ENCODE measurements around the gene METTL15.
"Not testable (repeated sequence)": the region's sequence is repeated elsewhere in the genome, so short reads cannot be mapped to it uniquely, and the experiment has no call there.

The METTL15 gene

DNA sequence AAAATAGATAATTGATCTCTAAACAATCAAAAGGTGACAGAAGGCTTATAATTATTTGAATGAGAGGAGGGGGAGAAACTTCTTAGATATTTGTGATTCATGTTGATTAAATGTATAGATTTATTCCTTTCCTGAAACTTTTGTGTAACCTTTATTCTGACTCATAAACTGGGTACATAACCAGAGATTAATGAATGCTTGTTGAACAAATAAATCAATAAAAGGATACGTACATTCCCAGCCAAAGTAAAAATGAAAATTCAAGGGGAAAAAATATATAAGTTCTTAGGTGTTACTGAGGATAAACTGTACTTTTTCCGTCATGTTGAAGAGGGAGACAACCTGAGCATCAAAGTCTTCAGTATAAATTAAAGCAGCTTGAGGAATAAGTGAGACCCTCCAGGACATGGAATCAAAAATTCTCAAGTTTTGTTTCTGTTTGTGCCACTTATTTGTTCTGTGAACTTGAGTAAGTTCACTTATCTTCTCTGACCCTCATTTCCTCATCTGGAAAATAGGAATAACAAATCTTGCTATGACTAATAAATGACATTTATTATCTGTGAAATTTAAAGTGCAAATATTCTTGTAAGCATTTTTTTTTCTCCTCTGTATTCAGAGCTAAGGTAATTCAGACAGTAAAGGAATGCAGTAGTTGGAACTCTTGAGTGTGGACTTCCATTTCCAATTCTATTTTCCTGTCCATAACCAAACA is 195.4 kb downstream of the METTL15 start:
- Histone ChIP-seq H3K4me1 (ENCODE audit: control insufficient read depth, low read depth, low read length) (no peaks in the 10 kb centered on the region), H3K36me3 (ENCODE audit: control insufficient read depth, low read depth, low read length) (peaks cover 5% of the 10 kb centered on the region), H3K27ac (ENCODE audit: low read length) (no peak overlapping the region), H3K9me3 (ENCODE audit: control insufficient read depth, low read depth, low read length) (no peaks in the 10 kb centered on the region), H3K9ac (ENCODE audit: low read length) (no peak overlapping the region), H3K27me3 (ENCODE audit: control insufficient read depth, insufficient read depth, low read length) (no peaks in the 10 kb centered on the region), H3K4me3 (ENCODE audit: low read length) (no peak overlapping the region)

DNA sequence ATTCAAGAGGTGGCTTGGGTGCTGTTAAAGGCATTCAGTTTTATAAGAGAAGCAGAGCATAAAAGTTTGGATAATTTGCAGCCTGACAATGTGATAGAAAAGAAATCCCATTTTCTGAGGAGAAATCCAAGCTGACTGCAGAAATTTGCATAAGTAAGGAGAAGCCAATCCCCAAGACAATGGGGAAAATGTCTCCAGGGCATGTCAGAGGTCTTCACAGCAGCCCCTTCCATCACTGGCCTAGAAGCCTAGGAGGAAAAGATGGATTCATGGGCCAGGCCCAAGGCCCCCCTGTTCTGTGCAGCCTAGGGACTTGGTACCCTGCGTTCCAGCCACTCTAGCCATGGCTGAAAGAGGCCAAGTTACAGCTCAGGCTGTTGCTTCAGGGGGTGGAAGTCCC is 207.3 kb downstream of the METTL15 start:
- Histone ChIP-seq H3K4me1 (ENCODE audit: control insufficient read depth, low read depth, low read length) (peaks cover 3% of the 10 kb centered on the region), H3K9ac (ENCODE audit: low read length) (no peak overlapping the region), H3K9me3 (ENCODE audit: control insufficient read depth, low read depth, low read length) (no peaks in the 10 kb centered on the region), H3K27ac (ENCODE audit: low read length) (no peak overlapping the region), H3K4me3 (ENCODE audit: low read length) (no peak overlapping the region), H3K36me3 (ENCODE audit: control insufficient read depth, low read depth, low read length) (no peaks in the 10 kb centered on the region), H3K27me3 (ENCODE audit: control insufficient read depth, insufficient read depth, low read length) (no peaks in the 10 kb centered on the region)

- Histone ChIP-seq H3K36me3 (ENCODE audit: control insufficient read depth, low read depth, low read length) (no peaks in the 10 kb centered on the region), H3K27ac (ENCODE audit: low read length) (no peak overlapping the region), H3K4me3 (ENCODE audit: low read length) (no peak overlapping the region), H3K27me3 (ENCODE audit: control insufficient read depth, insufficient read depth, low read length) (no peaks in the 10 kb centered on the region), H3K9ac (ENCODE audit: low read length) (no peak overlapping the region), H3K4me1 (ENCODE audit: control insufficient read depth, low read depth, low read length) (peaks cover 3% of the 10 kb centered on the region), H3K9me3 (ENCODE audit: control insufficient read depth, low read depth, low read length) (no peaks in the 10 kb centered on the region)
Observed at GRCh38 chr11:28318871-28319270, 210.7 kb downstream of the METTL15 start.

GRCh38 chr11:28323621-28324020 is 215.4 kb downstream of the METTL15 start:
- no peak overlapping the region for H3K27ac ChIP-seq (ENCODE audit: low read length)
- H3K9ac ChIP-seq (ENCODE audit: low read length): no peak overlapping the region

GRCh38 chr11:28332393-28332792 is 224.2 kb downstream of the METTL15 start:
- not testable (repeated sequence) for H3K4me1 ChIP-seq (ENCODE audit: control insufficient read depth, low read depth, low read length); H3K36me3 ChIP-seq (ENCODE audit: control insufficient read depth, low read depth, low read length); H3K27ac ChIP-seq (ENCODE audit: low read length); H3K9ac ChIP-seq (ENCODE audit: low read length); H3K4me3 ChIP-seq (ENCODE audit: low read length); H3K27me3 ChIP-seq (ENCODE audit: control insufficient read depth, insufficient read depth, low read length); H3K9me3 ChIP-seq (ENCODE audit: control insufficient read depth, low read depth, low read length)

More at GRCh38 chr11:28323621-28324020, 215.4 kb downstream of the METTL15 start:
- Histone ChIP-seq H3K27me3 (ENCODE audit: control insufficient read depth, insufficient read depth, low read length) (no peaks in the 10 kb centered on the region), H3K4me1 (ENCODE audit: control insufficient read depth, low read depth, low read length) (no peaks in the 10 kb centered on the region), H3K9me3 (ENCODE audit: control insufficient read depth, low read depth, low read length) (no peaks in the 10 kb centered on the region), H3K36me3 (ENCODE audit: control insufficient read depth, low read depth, low read length) (no peaks in the 10 kb centered on the region), H3K4me3 (ENCODE audit: low read length) (no peak overlapping the region)

DNA sequence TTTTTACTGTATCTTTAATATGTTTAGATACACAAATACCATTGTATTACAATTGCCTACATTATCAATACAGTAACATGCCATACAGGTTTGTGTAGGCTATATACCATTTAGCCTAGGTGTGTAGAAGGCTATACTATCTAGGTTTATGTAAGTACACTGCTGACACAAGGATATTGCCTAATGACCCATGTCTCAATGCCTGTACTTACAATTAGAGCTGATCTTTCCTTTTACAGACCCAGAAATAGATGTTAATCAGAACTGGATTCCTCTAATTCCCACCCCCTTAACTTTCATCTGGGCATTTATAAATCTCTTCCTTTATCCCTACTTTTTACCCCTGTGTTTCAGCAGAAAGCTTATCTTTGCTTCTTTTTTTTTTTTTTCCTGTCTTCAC is 229.5 kb downstream of the METTL15 start:
- no peak overlapping the region for H3K9ac ChIP-seq (ENCODE audit: low read length)
- no peaks in the 10 kb centered on the region for H3K27me3 ChIP-seq (ENCODE audit: control insufficient read depth, insufficient read depth, low read length)
- no peak overlapping the region for H3K27ac ChIP-seq (ENCODE audit: low read length)
- H3K4me3 ChIP-seq (ENCODE audit: low read length): no peak overlapping the region
- no peaks in the 10 kb centered on the region for H3K4me1 ChIP-seq (ENCODE audit: control insufficient read depth, low read depth, low read length)
- H3K9me3 ChIP-seq (ENCODE audit: control insufficient read depth, low read depth, low read length): peaks cover 8% of the 10 kb centered on the region
- H3K36me3 ChIP-seq (ENCODE audit: control insufficient read depth, low read depth, low read length): no peaks in the 10 kb centered on the region

DNA sequence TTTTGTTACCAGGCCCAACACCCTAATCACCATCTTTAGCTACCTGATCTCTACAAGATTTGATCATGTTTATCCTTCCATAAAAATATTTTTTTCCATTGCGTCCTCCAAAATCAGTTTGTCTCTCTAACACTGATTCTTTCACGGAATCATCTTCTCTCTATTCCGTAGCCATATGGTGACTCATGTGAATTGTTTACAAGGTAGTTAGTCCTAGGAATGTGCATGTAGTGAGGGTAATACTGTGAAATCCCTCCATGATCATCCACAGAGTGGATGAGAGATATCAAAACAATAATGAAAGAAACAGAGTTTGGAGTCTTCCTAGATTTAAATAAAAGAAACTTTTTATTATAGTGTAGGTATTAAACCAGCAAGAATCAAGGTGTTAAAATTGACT is 230.2 kb downstream of the METTL15 start:
- Histone ChIP-seq H3K27me3 (ENCODE audit: control insufficient read depth, insufficient read depth, low read length) (no peaks in the 10 kb centered on the region), H3K9me3 (ENCODE audit: control insufficient read depth, low read depth, low read length) (peaks cover 8% of the 10 kb centered on the region)

GRCh38 chr11:28339488-28339887 is 231.3 kb downstream of the METTL15 start:
- peaks cover 8% of the 10 kb centered on the region for H3K9me3 ChIP-seq (ENCODE audit: control insufficient read depth, low read depth, low read length)
- H3K4me3 ChIP-seq (ENCODE audit: low read length): no peak overlapping the region
- H3K36me3 ChIP-seq (ENCODE audit: control insufficient read depth, low read depth, low read length): no peaks in the 10 kb centered on the region
- no peaks in the 10 kb centered on the region for H3K27me3 ChIP-seq (ENCODE audit: control insufficient read depth, insufficient read depth, low read length)
- H3K27ac ChIP-seq (ENCODE audit: low read length): no peak overlapping the region
- H3K4me1 ChIP-seq (ENCODE audit: control insufficient read depth, low read depth, low read length): peaks cover 4% of the 10 kb centered on the region
- H3K9ac ChIP-seq (ENCODE audit: low read length): no peak overlapping the region

More for the DNA sequence above, 230.2 kb downstream of the METTL15 start:
- no peak overlapping the region for H3K27ac ChIP-seq (ENCODE audit: low read length)
- H3K36me3 ChIP-seq (ENCODE audit: control insufficient read depth, low read depth, low read length): no peaks in the 10 kb centered on the region
- no peak overlapping the region for H3K9ac ChIP-seq (ENCODE audit: low read length)
- H3K4me1 ChIP-seq (ENCODE audit: control insufficient read depth, low read depth, low read length): peaks cover 4% of the 10 kb centered on the region
- no peak overlapping the region for H3K4me3 ChIP-seq (ENCODE audit: low read length)

DNA sequence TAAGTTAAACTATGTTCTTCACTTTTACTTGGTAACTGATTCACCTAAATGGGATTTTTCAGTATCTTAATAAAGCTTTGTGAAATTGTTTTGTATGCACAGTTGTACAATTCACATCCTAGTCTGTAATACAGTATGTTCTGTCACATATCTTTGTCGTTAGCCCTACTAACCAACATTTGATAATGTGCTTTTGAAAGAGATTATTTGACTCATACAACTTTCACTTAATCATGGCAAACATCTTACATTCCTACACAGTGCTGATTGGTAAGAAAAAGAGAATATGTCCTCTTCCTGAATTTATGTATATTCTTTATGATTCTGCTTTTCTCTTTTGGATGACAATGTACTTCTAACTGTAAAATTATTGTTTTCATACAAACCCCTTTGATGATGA is 234.5 kb downstream of the METTL15 start:
- Histone ChIP-seq H3K36me3 (ENCODE audit: control insufficient read depth, low read depth, low read length) (no peaks in the 10 kb centered on the region), H3K9ac (ENCODE audit: low read length) (no peak overlapping the region), H3K27ac (ENCODE audit: low read length) (no peak overlapping the region), H3K4me1 (ENCODE audit: control insufficient read depth, low read depth, low read length) (peaks cover 4% of the 10 kb centered on the region), H3K4me3 (ENCODE audit: low read length) (no peak overlapping the region), H3K27me3 (ENCODE audit: control insufficient read depth, insufficient read depth, low read length) (no peaks in the 10 kb centered on the region), H3K9me3 (ENCODE audit: control insufficient read depth, low read depth, low read length) (peaks cover 8% of the 10 kb centered on the region)

GRCh38 chr11:28343304-28344233 is 235.4 kb downstream of the METTL15 start:
- no peak overlapping the region for H3K4me3 ChIP-seq (ENCODE audit: low read length)
- H3K4me1 ChIP-seq (ENCODE audit: control insufficient read depth, low read depth, low read length): peaks cover 4% of the 10 kb centered on the region
- H3K27me3 ChIP-seq (ENCODE audit: control insufficient read depth, insufficient read depth, low read length): no peaks in the 10 kb centered on the region
- peaks cover 8% of the 10 kb centered on the region for H3K9me3 ChIP-seq (ENCODE audit: control insufficient read depth, low read depth, low read length)
- H3K27ac ChIP-seq (ENCODE audit: low read length): peak overlapping the region; percentile 46
- no peak overlapping the region for H3K9ac ChIP-seq (ENCODE audit: low read length)
- no peaks in the 10 kb centered on the region for H3K36me3 ChIP-seq (ENCODE audit: control insufficient read depth, low read depth, low read length)

DNA sequence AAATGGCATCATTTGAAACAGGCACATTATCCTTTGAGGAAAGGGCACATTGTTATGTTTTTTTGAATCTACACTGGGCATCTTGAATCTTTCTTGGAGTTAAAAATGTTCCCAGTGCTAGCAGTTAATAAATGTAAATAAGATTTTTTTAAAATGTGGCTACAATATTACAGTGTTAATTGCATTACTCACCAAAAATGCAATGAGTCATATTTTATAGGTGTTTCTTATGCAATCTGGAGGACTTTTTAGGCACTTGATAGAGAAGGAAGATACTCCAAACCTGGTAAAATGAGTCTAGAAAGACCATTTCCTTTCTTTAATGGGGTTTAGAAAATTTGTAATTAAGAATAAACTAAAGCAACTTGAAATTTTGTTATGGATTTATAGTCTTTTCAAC is 238.0 kb downstream of the METTL15 start:
- no peak overlapping the region for H3K9ac ChIP-seq (ENCODE audit: low read length)
- H3K36me3 ChIP-seq (ENCODE audit: control insufficient read depth, low read depth, low read length): no peaks in the 10 kb centered on the region
- peaks cover 4% of the 10 kb centered on the region for H3K4me1 ChIP-seq (ENCODE audit: control insufficient read depth, low read depth, low read length)
- H3K27ac ChIP-seq (ENCODE audit: low read length): no peak overlapping the region
- no peaks in the 10 kb centered on the region for H3K27me3 ChIP-seq (ENCODE audit: control insufficient read depth, insufficient read depth, low read length)
- H3K9me3 ChIP-seq (ENCODE audit: control insufficient read depth, low read depth, low read length): no peaks in the 10 kb centered on the region
- H3K4me3 ChIP-seq (ENCODE audit: low read length): no peak overlapping the region
